Esophagus (tissue), 2 donors: ENCODE measurements around the gene TXNDC8. TPM values are rescaled to one million over a fixed set of nuclear protein-coding genes. Genes with fewer than 3 reads are reported as not detected.

Source experiments
- H3K27ac ChIP-seq, 2 donors: one replicate each; pipeline ENCODE4 v1.5.1; 2013; ENCODE audit warnings: low read depth in 2 of 2, mild to moderate bottlenecking in 2 of 2, inconsistent platforms in 1 of 2, low read length in 1 of 2, moderate library complexity in 1 of 2
- H3K27me3 ChIP-seq, 2 donors: one replicate each; pipeline ENCODE4 v1.6.1; 2013; ENCODE audit warnings: low read length in 2 of 2, control low read depth in 1 of 2, mild to moderate bottlenecking in 1 of 2; ENCODE audit not compliant: insufficient read depth in 2 of 2, control insufficient read depth in 1 of 2
- H3K36me3 ChIP-seq, 2 donors: one replicate each; pipeline ENCODE4 v1.6.1; 2013; ENCODE audit warnings: low read length in 1 of 2; ENCODE audit not compliant: control insufficient read depth in 2 of 2, insufficient read depth in 2 of 2
- H3K4me1 ChIP-seq, 2 donors: one replicate each; pipeline ENCODE4 v1.6.1; 2013; ENCODE audit warnings: low read length in 1 of 2; ENCODE audit not compliant: control insufficient read depth in 2 of 2, insufficient read depth in 2 of 2
- H3K4me3 ChIP-seq, 2 donors: one replicate each; pipeline ENCODE4 v1.5.1; 2013; ENCODE audit warnings: low read length in 2 of 2, mild to moderate bottlenecking in 2 of 2, low read depth in 1 of 2, moderate library complexity in 1 of 2
- H3K9me3 ChIP-seq, 2 donors: one replicate each; pipeline ENCODE4 v1.6.1; 2013; ENCODE audit warnings: mild to moderate bottlenecking in 2 of 2, low read depth in 1 of 2, low read length in 1 of 2, moderate library complexity in 1 of 2; ENCODE audit not compliant: control insufficient read depth in 2 of 2, insufficient read depth in 1 of 2
- WGBS, 2 donors: extraction: QIAGEN DNeasy Blood & Tissue Kit; methylation state at CpG; one replicate each; pipeline ENCODE4 v1.1.7; 2013; 5-methylcytosine and 5-hydroxymethylcytosine counted together
- polyA plus RNA-seq, 2 donors: library from polyadenylated mRNA; stranded (reverse); fragments of 200-250 nt; gene quantifications; one replicate each; pipeline ENCODE4 v1.2.3, GENCODE V29; 2013
- donor health status: healthy with polysubstance abuse.
- donor health status: Bipolar disorder and iron deficiency.

Gene TXNDC8
- polyA plus RNA-seq, 2 donors = not detected

DNA sequence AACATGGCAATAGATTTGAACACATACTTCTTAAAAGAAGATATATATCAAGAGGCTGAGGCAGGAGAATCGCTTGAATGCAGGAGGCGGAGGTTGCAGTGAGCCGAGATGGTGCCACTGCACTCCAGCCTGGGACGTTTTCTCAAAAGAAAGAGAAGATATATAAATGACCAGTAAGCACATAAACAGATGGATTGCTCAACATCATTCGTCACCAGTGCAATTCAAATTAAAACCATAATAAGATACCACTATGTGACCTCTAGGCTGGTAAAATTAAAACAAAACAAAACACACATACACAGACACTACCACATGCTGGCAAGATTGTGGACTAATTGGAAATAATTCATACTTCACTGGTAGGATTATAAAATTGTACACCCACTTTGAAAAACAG is 76.0 kb downstream of the TXNDC8 start:
- H3K27ac ChIP-seq = no peak overlapping the region
- H3K9me3 ChIP-seq = no peaks in the 10 kb centered on the region
- no peaks in the 10 kb centered on the region for H3K27me3 ChIP-seq
- H3K36me3 ChIP-seq = no peaks in the 10 kb centered on the region
- WGBS, 2 donors = 83 to 84% methylated on average over 5 of the region's 5 CpGs
- peaks cover 0 to 3% of the 10 kb centered on the region in 2 donors for H3K4me1 ChIP-seq
- H3K4me3 ChIP-seq = no peak overlapping the region

DNA sequence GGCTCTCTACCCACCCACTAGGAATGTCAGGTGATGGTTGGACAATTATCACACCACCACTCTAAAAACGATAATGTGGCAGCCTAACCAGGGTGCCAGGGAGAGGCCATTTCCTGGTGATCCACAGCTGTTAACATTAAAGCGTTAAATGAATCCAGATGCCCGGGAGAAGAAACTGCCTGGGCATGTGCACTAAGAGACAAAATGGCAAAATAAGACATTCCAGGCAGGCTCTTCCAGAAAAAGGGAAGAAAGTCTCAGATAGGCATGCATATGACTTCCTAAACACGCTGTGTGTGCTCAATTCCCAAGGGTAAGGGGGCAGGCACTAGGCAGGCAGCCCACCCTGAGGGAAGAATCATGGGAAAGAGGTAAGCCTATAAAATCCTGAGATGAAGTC is 76.8 kb downstream of the TXNDC8 start:
- Histone ChIP-seq H3K36me3 (no peaks in the 10 kb centered on the region), H3K27ac (no peak overlapping the region), H3K4me3 (no peak overlapping the region), H3K9me3 (peaks cover 0 to 2% of the 10 kb centered on the region in 2 donors), H3K4me1 (peaks cover 0 to 3% of the 10 kb centered on the region in 2 donors), H3K27me3 (no peaks in the 10 kb centered on the region)
- WGBS, 2 donors = 33 to 45% methylated on average over 4 of the region's 4 CpGs

DNA sequence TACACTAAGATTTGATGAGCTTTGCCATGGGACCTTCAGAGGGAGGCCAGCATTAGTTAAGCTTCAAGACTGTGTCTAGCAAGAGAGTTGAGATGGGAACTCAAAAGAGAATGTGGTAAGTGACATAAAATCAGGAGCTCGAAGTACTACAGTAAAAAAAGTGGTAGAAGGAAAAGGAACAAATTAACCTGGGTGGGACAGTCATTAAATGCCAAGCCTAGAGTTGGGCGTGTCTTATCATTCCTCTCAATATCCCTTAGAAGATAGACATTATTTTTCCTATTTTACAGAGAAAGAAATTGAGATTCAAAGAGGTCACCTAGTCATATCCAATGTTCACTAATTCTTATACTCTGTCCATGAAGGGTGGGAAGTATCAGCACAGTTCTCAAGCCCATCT is 78.1 kb downstream of the TXNDC8 start:
- 87 to 90% methylated on average over 2 of the region's 2 CpGs for WGBS, 2 donors
- Histone ChIP-seq H3K9me3 (peaks cover 0 to 2% of the 10 kb centered on the region in 2 donors), H3K27me3 (no peaks in the 10 kb centered on the region), H3K27ac (no peak overlapping the region), H3K4me1 (peaks cover 0 to 3% of the 10 kb centered on the region in 2 donors), H3K4me3 (no peak overlapping the region), H3K36me3 (no peaks in the 10 kb centered on the region)

DNA sequence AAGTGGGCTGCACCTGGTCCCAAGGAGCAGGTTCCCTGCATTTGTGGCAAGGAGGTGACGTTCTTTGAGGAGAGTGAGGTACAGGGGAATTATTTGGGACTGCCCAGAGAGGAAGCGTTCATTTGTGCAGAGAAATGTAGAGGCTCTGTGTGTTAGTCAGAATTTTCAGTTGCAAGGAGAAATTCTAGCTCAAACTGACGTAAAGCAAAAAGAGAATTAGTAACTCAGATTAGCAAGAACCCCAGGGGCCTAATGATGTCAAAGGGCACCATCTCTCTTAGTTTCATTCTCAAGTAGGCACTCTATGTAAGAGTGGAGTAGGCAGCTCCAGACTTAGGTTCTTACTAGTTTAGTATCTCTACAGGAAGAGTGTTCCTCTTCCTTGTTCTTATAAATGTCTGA is 79.0 kb downstream of the TXNDC8 start:
- no peak overlapping the region for H3K27ac ChIP-seq
- H3K4me1 ChIP-seq = peaks cover 0 to 3% of the 10 kb centered on the region in 2 donors
- no peaks in the 10 kb centered on the region for H3K27me3 ChIP-seq
- H3K36me3 ChIP-seq = no peaks in the 10 kb centered on the region
- H3K9me3 ChIP-seq = peaks cover 0 to 2% of the 10 kb centered on the region in 2 donors
- 84 to 89% methylated on average over 3 of the region's 3 CpGs for WGBS, 2 donors
- no peak overlapping the region for H3K4me3 ChIP-seq

DNA sequence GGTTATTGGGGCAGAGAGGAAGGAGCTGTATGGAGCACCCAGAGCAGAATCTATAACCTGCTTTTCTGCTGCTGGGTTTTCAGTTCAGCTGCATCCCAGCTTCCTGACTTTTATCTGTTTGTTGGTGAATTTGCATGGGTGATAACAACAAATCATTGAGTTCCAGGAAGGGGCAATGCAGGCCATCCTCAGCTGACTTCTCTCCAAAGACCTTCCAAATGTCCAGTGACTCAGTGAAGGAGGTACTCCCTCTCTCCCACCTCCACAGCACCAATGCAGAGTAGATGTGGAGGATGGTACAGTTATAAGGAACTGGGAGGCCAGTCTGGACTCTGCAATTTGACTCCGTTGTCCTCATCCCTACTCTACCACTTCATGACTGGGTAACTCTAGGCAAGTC is 79.7 kb downstream of the TXNDC8 start:
- 89 to 90% methylated on average over 1 of the region's 1 CpG for WGBS, 2 donors
- H3K4me1 ChIP-seq = peaks cover 0 to 3% of the 10 kb centered on the region in 2 donors
- peaks cover 0 to 2% of the 10 kb centered on the region in 2 donors for H3K9me3 ChIP-seq
- no peak overlapping the region for H3K4me3 ChIP-seq
- no peaks in the 10 kb centered on the region for H3K27me3 ChIP-seq
- H3K27ac ChIP-seq = peak overlapping the region; percentile 94 to 97
- H3K36me3 ChIP-seq = no peaks in the 10 kb centered on the region

DNA sequence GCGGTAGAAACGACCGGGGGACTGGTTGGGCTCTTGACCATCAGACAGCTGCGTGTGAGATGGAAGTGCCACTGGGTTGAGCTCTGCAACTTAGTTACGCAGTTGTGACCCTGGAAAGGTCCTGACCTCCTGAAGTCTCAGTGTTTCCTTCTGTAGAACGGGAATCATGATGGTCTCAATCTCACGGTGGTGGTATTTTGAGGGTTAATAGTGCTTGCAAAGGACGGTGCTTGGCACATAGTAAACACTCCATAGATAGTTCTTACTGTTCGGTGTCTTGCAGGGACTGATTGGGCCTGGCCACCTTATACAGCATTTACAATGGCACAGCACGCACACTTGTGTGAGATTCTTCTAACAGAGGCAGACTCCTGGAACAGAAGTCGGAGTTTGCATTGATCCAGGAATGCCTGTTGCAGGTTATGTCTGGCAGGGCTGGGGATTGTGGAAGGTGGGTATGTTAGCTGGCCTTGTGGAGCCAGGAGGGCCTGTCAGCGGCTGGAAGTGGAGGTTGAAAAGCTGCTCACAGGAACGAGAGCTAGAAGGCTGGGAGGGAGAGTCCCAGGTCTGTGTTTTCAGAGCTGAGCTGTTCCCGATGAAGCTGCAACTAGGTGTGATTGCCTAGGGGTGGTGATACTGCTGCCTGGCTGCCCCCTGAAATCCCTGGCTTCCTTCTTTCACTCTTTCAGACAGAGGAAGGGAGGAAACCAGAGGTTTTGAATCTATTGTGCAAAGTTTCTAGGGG is 80.4 kb downstream of the TXNDC8 start:
- Histone ChIP-seq H3K4me3 (peak overlapping the region; percentile 64 to 99), H3K27me3 (no peaks in the 10 kb centered on the region), H3K36me3 (no peaks in the 10 kb centered on the region), H3K4me1 (peaks cover 0 to 3% of the 10 kb centered on the region in 2 donors), H3K9me3 (peaks cover 0 to 2% of the 10 kb centered on the region in 2 donors), H3K27ac (peak overlapping the region; percentile 94 to 97)
- 9 to 10% methylated on average over 14 of the region's 14 CpGs for WGBS, 2 donors

DNA sequence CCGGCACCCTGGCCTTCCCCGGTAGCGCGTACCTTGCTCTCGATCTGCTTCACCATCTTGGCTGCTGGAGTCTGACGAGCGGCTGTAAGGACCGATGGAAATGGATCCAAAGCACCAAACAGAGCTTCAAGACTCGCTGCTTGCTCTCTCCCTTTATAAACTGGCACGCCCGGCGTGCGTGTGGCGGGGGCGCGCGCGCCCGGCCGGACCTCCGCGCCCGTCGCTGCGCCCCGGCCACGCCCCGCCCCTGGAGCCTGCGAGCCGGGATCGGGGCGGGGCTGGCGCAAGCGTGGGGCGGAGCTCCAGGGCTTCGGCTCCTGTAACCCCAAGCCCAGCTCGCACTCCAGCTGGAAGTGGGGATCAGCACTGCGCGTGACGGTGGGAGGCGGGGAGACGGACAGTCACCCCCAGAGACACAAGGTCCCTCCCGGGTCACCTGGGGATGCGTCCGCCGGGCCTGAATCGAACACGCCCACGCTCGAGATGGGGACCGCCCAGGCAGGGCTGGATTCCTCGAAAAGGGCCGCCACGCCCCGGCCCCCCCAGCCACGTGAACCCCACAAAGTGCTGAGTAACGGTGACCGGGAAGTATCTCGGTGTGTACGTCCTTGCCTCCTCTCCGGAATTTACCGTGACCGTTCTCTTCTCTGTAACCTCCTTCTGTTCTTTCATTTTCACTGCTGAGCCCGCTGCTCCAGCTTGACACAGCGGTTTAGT is 81.1 kb downstream of the TXNDC8 start, which contains the start of gene TXN:
TSS of gene TXN (minus strand) at position 128 of the 717 bp plus-strand sequence. CDS start at position 56, 72 bp downstream.
- WGBS, 2 donors = 0 to 1% methylated on average over 65 of the region's 65 CpGs
- Histone ChIP-seq H3K9me3 (peaks cover 0 to 2% of the 10 kb centered on the region in 2 donors), H3K27ac (peak within 1 kb of the TSS; percentile 94 to 97), H3K4me1 (peaks cover 0 to 3% of the 10 kb centered on the region in 2 donors), H3K27me3 (no peaks in the 10 kb centered on the region), H3K4me3 (peak within 1 kb of the TSS; percentile 64 to 99), H3K36me3 (no peaks in the 10 kb centered on the region)

DNA sequence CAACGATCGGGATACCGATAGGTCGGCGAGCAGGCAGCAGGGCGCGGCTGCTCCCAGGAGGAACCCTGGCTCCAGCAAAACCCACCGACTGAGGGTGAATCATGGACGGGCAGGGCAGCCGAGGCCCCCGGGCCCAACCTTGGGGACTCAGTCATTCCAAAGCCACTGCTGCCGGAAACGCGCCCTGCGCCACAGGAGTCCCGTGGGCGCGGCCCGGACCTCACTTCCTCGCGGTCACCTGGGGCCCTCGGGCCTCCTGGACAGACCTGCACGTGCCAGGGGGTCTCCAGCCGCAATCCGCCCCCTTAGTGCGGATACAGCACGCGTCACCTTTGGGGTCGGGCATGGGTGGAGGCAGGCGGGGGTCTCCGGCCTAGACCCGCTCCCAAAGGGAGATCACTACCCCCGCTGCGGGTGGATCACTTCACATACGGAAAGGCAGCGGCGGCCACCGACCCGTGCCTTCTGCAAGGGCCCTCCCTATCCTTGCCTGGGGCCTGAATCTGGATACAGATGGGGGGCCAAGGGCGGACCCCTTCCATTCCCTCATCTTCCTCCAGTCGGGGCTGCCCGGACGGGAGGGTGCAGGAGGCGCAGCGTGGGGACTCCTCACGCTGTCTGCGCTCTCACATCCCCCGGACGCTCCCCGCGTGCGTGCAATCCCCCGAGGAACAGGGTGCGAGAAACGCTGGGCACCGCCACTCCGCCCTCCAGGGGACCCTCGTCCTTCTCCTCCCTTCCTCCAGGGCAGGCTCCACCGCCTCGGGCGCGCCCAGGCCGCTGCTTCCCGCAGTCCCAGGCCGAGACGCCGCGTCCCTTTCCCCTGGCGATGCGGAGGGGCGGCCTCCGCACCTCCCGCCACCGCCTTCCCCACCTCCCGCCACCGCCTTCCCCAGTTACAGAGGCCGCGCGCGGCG is 81.9 kb downstream of the TXNDC8 start:
- Histone ChIP-seq H3K27me3 (no peaks in the 10 kb centered on the region), H3K4me3 (peak overlapping the region; percentile 64 to 99), H3K9me3 (peaks cover 0 to 2% of the 10 kb centered on the region in 2 donors), H3K27ac (peak overlapping the region; percentile 94 to 97), H3K4me1 (peaks cover 0 to 3% of the 10 kb centered on the region in 2 donors), H3K36me3 (no peaks in the 10 kb centered on the region)
- 0% methylated on average over 65 to 81 of the region's 81 CpGs for WGBS, 2 donors

DNA sequence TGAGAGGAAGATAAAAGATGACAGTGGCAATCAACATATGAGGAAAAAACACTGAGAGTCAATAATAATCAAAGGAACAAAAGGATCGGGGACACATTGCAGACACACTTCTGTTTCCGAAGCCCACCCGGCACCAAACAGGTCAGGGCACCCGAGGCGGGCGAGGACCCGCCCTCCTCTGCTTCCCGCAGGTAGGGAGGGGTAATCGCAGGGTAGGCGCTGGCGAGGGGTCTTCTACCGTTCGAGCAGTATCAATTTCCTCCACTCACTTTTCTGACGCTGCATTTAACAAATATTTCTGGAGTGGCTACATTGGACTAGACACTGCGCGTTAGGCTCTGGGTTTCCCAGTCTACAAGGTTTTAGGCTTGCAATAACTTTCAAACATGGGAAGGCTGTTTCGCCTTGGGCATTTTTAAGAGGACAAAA is 82.6 kb downstream of the TXNDC8 start:
- Histone ChIP-seq H3K27me3 (no peaks in the 10 kb centered on the region), H3K4me1 (peaks cover 0 to 3% of the 10 kb centered on the region in 2 donors), H3K9me3 (peaks cover 0 to 2% of the 10 kb centered on the region in 2 donors), H3K4me3 (peak overlapping the region; percentile 64 to 99), H3K36me3 (peaks cover 0 to 2% of the 10 kb centered on the region in 2 donors), H3K27ac (peak overlapping the region; percentile 94 to 97)
- WGBS, 2 donors = 1 to 4% methylated on average over 17 of the region's 17 CpGs
